Fibroblast of peridontal ligament (primary cell): ENCODE measurements around the gene DAAM1.

Experiments
- DNase-seq: peaks from one replicate; pipeline ENCODE4 v3.0.0-alpha.2; 2010; ENCODE audit errors: extremely low read depth

DAAM1 gene

GRCh38 chr14:59339524-59340330 is 151.3 kb downstream of the DAAM1 start:
- DNase-seq: no peak

- no peak for DNase-seq
Observed at GRCh38 chr14:59341858-59342477, 153.5 kb downstream of the DAAM1 start.

GRCh38 chr14:59342516-59343484 is 154.3 kb downstream of the DAAM1 start:
- DNase-seq: no peak

GRCh38 chr14:59343585-59343984 is 155.1 kb downstream of the DAAM1 start:
- DNase-seq: no peak

- no peak for DNase-seq
Observed at GRCh38 chr14:59344016-59344415, 155.5 kb downstream of the DAAM1 start.

- DNase-seq: no peak
Observed at GRCh38 chr14:59344691-59345455, 156.4 kb downstream of the DAAM1 start.

GRCh38 chr14:59346329-59346728 is 157.9 kb downstream of the DAAM1 start:
- no peak for DNase-seq

GRCh38 chr14:59346796-59347510 is 158.5 kb downstream of the DAAM1 start:
- peak; percentile 38 for DNase-seq

GRCh38 chr14:59347511-59347900 is 159.0 kb downstream of the DAAM1 start:
- no peak for DNase-seq

- DNase-seq: no peak
Observed at GRCh38 chr14:59347915-59348314, 159.4 kb downstream of the DAAM1 start.

- peak; percentile 54 for DNase-seq
Observed at GRCh38 chr14:59349258-59349701, 160.8 kb downstream of the DAAM1 start.

- no peak for DNase-seq
Observed at GRCh38 chr14:59352961-59353360, 164.5 kb downstream of the DAAM1 start.

GRCh38 chr14:59354666-59355065 is 166.2 kb downstream of the DAAM1 start:
- DNase-seq: peak; percentile 72

GRCh38 chr14:59355091-59355490 is 166.6 kb downstream of the DAAM1 start:
- no peak for DNase-seq

GRCh38 chr14:59356312-59356711 is 167.8 kb downstream of the DAAM1 start:
- no peak for DNase-seq

- no peak for DNase-seq
Observed at GRCh38 chr14:59356767-59357166, 168.3 kb downstream of the DAAM1 start.

- DNase-seq: peak; percentile 56
Observed at GRCh38 chr14:59358102-59358501, 169.6 kb downstream of the DAAM1 start.

GRCh38 chr14:59358784-59359183 is 170.3 kb downstream of the DAAM1 start:
- DNase-seq: no peak

- no peak for DNase-seq
Observed at GRCh38 chr14:59359431-59360124, 171.1 kb downstream of the DAAM1 start.

- no peak for DNase-seq
Observed at GRCh38 chr14:59360233-59360632, 171.8 kb downstream of the DAAM1 start.
